Breast epithelium (tissue), 4 donors: ENCODE results near the gene TGFBI. TPM values are rescaled to one million over a fixed set of nuclear protein-coding genes. Genes with fewer than 3 reads are reported as not detected.

ENCODE experiments used
- DNase-seq, 2 donors: peaks; one replicate each; pipeline ENCODE4 v3.0.0-alpha.2; 2019; ENCODE audit warnings: low spot score in 2 of 2
- H3K27ac ChIP-seq, 2 donors: fragments of 200-600 bp; sonication (generic) in 1 of 2; one replicate each; pipeline ENCODE4 v1.5.1; 2016 to 2019; ENCODE audit warnings: mild to moderate bottlenecking in 1 of 2
- H3K27me3 ChIP-seq, 2 donors: fragments of 200-600 bp; sonication (generic) in 1 of 2; one replicate each; pipeline versions ENCODE4 v1.5.1 to v1.6.0; 2017 to 2019; ENCODE audit warnings: control low read depth in 1 of 2, mild to moderate bottlenecking in 1 of 2
- H3K36me3 ChIP-seq: fragments of 200-600 bp; one replicate; pipeline ENCODE4 v1.5.1; 2019
- H3K4me1 ChIP-seq, 2 donors: fragments of 200-600 bp; sonication (generic); one replicate each; pipeline ENCODE4 v1.5.1; 2016 to 2019; ENCODE audit warnings: control low read depth in 1 of 2
- H3K4me3 ChIP-seq, 3 donors: fragments of 200-600 bp; sonication (generic); 1 replicate in 2 of 3; 2 replicates in 1 of 3; pipeline ENCODE4 v1.5.1; 2016 to 2019; ENCODE audit warnings: mild to moderate bottlenecking in 3 of 3, moderate library complexity in 2 of 3
- H3K9me3 ChIP-seq, 2 donors: fragments of 200-600 bp; sonication (generic) in 1 of 2; one replicate each; pipeline ENCODE4 v1.5.1; 2016 to 2019; ENCODE audit warnings: control low read depth in 1 of 2
- CTCF ChIP-seq, 3 donors: fragments of 450-650 bp; IDR thresholded peaks; one replicate each; pipeline ENCODE4 v1.5.1; 2016 to 2017; ENCODE audit warnings: antibody characterized with exemption in 3 of 3, mild to moderate bottlenecking in 3 of 3, moderate library complexity in 3 of 3
- POLR2A ChIP-seq: fragments of 450-650 bp; IDR thresholded peaks from one replicate; pipeline ENCODE4 v1.6.1; 2016; ENCODE audit warnings: antibody characterized with exemption, mild to moderate bottlenecking, moderate library complexity
- POLR2AphosphoS5 ChIP-seq, 3 donors: sonication (generic); formaldehyde crosslinking; IDR thresholded peaks; one replicate each; pipeline ENCODE4 v1.6.1; 2017; ENCODE audit warnings: antibody characterized with exemption in 3 of 3
- intact Hi-C: fragments of 100-400 bp; cut with DNase I; formaldehyde crosslinking; loops from one replicate; pipeline ENCODE4 v1.15.1; 2023; ENCODE audit warnings: low total_unique reads
- total RNA-seq, 3 donors: library from RNA; depleted of rRNA; stranded (reverse); fragments of >200 nt; gene quantifications; one replicate each; pipeline ENCODE4 v1.1.0, GENCODE V29; 2016

The TGFBI gene
- total RNA-seq, 3 donors from 2014 or later, result 40.4 to 145 (median 45.2) TPM

- no peak for TF ChIP-seq POLR2A
- no peak for TF ChIP-seq CTCF (IDR thresholded peaks at IDR 0.05)
- no peak for TF ChIP-seq POLR2AphosphoS5 (IDR thresholded peaks at IDR 0.05)
- H3K4me1 ChIP-seq, result no peaks in the 10 kb centered on the region
- H3K27ac ChIP-seq, result no peak overlapping the region
- no peak overlapping the region for H3K4me3 ChIP-seq
- H3K27me3 ChIP-seq, result no peaks in the 10 kb centered on the region
- no peaks in the 10 kb centered on the region for H3K9me3 ChIP-seq
- no peak for DNase-seq
- intact Hi-C loops, result no loop called here
- no peaks in the 10 kb centered on the region for H3K36me3 ChIP-seq
Observed at GRCh38 chr5:136007271-136007670, 21.5 kb upstream of the TGFBI start.

- Histone ChIP-seq H3K27ac (no peak overlapping the region), H3K27me3 (no peaks in the 10 kb centered on the region), H3K36me3 (no peaks in the 10 kb centered on the region), H3K4me3 (no peak overlapping the region), H3K4me1 (no peaks in the 10 kb centered on the region), H3K9me3 (no peaks in the 10 kb centered on the region)
- no peak for DNase-seq
- intact Hi-C loops, result no loop called here
- no peak for TF ChIP-seq CTCF (IDR thresholded peaks at IDR 0.05)
- TF ChIP-seq POLR2A, result no peak
- TF ChIP-seq POLR2AphosphoS5 (IDR thresholded peaks at IDR 0.05), result no peak
Observed at GRCh38 chr5:136011414-136012001, 17.3 kb upstream of the TGFBI start.

- no peaks in the 10 kb centered on the region for H3K36me3 ChIP-seq
- no peak overlapping the region for H3K27ac ChIP-seq
- no peak for TF ChIP-seq POLR2AphosphoS5 (IDR thresholded peaks at IDR 0.05)
- TF ChIP-seq POLR2A, result no peak
- TF ChIP-seq CTCF (IDR thresholded peaks at IDR 0.05), result no peak
- H3K9me3 ChIP-seq, result no peaks in the 10 kb centered on the region
- intact Hi-C loops, result no loop called here
- no peaks in the 10 kb centered on the region for H3K27me3 ChIP-seq
- no peak overlapping the region for H3K4me3 ChIP-seq
- DNase-seq, result no peak
- H3K4me1 ChIP-seq, result no peaks in the 10 kb centered on the region
Observed at GRCh38 chr5:136012041-136012804, 16.6 kb upstream of the TGFBI start.

- no peaks in the 10 kb centered on the region for H3K27me3 ChIP-seq
- H3K4me1 ChIP-seq, result no peaks in the 10 kb centered on the region
- no peak overlapping the region for H3K4me3 ChIP-seq
- H3K27ac ChIP-seq, result no peak overlapping the region
- H3K36me3 ChIP-seq, result no peaks in the 10 kb centered on the region
- H3K9me3 ChIP-seq, result no peaks in the 10 kb centered on the region
- no peak for DNase-seq
- intact Hi-C loops, result no loop called here
- no peak for TF ChIP-seq POLR2A
- no peak for TF ChIP-seq CTCF (IDR thresholded peaks at IDR 0.05)
- TF ChIP-seq POLR2AphosphoS5 (IDR thresholded peaks at IDR 0.05), result no peak
Observed at GRCh38 chr5:136013559-136013958, 15.2 kb upstream of the TGFBI start.
